ENCODE results near the gene CDK14. TPM values are rescaled to one million over a fixed set of nuclear protein-coding genes. Genes with fewer than 3 reads are reported as not detected.

The CDK14 gene
- polyA plus RNA-seq, 3 donors = 1.7 to 2.5 (median 2.1) TPM

GRCh38 chr7:91067242-91067641 is 471.1 kb downstream of the CDK14 start:
- Histone ChIP-seq H3K4me2 (replicated peaks; ENCODE audit: extremely low read depth, low read length, poor library complexity, severe bottlenecking) (no peak overlapping the region), H3K9ac (ENCODE audit: insufficient read depth, low read length, poor library complexity, severe bottlenecking) (no peak overlapping the region), H3K4me1 (ENCODE audit: control insufficient read depth in 1 of 2, insufficient read depth in 2 of 2, low read length in 2 of 2) (no peaks in the 10 kb centered on the region), H3K27me3 (ENCODE audit: control insufficient read depth in 2 of 2, insufficient read depth in 2 of 2, low read length in 2 of 2) (no peaks in the 10 kb centered on the region), H3K36me3 (replicated peaks in 1 of 2; ENCODE audit: control insufficient read depth in 1 of 2, insufficient read depth in 2 of 2, low read length in 2 of 2) (no peaks in the 10 kb centered on the region), H3K4me3 (replicated peaks in 1 of 3; ENCODE audit: low read depth in 2 of 3, low read length in 3 of 3) (no peak overlapping the region), H3K9me3 (replicated peaks in 1 of 2; ENCODE audit: control insufficient read depth in 1 of 2, insufficient read depth in 1 of 2, low read length in 2 of 2) (no peaks in the 10 kb centered on the region), H3K79me2 (ENCODE audit: insufficient read depth, low read length) (no peaks in the 10 kb centered on the region), H3K27ac (ENCODE audit: low read depth in 1 of 2, low read length in 2 of 2) (no peak overlapping the region), H2AFZ (ENCODE audit: insufficient read depth, low read depth, low read length, poor library complexity, severe bottlenecking) (no peak overlapping the region), H4K20me1 (ENCODE audit: insufficient read depth, low read length) (no peaks in the 10 kb centered on the region)
- intact Hi-C loops (cut with micrococcal nuclease) = no loop called here
- Mint-ChIP-seq H3K9me3 (peaks cover 0 to 5% (median 2%) of the 10 kb centered on the region in 7 donors), H3K27me3 (ENCODE audit: low read depth in 3 of 3) (no peaks in the 10 kb centered on the region), H3K4me1 (no peaks in the 10 kb centered on the region), H3K4me3 (no peak overlapping the region), H3K36me3 (peaks cover 2 to 7% of the 10 kb centered on the region in 2 donors), H3K27ac (no peak overlapping the region)
- TF ChIP-seq CTCF (IDR thresholded peaks at IDR 0.05) = no peak
- no peak for DNase-seq
- WGBS (ENCODE audit: insufficient coverage) = no CpG with 5 or more reads among the region's 3 CpGs

- H3K27me3 Mint-ChIP-seq (ENCODE audit: low read depth in 3 of 3) = no peaks in the 10 kb centered on the region
- Histone ChIP-seq H3K9ac (ENCODE audit: insufficient read depth, low read length, poor library complexity, severe bottlenecking) (no peak overlapping the region), H3K4me3 (replicated peaks in 1 of 3; ENCODE audit: low read depth in 2 of 3, low read length in 3 of 3) (no peak overlapping the region), H3K27me3 (ENCODE audit: control insufficient read depth in 2 of 2, insufficient read depth in 2 of 2, low read length in 2 of 2) (no peaks in the 10 kb centered on the region), H2AFZ (ENCODE audit: insufficient read depth, low read depth, low read length, poor library complexity, severe bottlenecking) (no peak overlapping the region), H3K4me2 (replicated peaks; ENCODE audit: extremely low read depth, low read length, poor library complexity, severe bottlenecking) (no peak overlapping the region), H3K4me1 (ENCODE audit: control insufficient read depth in 1 of 2, insufficient read depth in 2 of 2, low read length in 2 of 2) (no peaks in the 10 kb centered on the region), H3K79me2 (ENCODE audit: insufficient read depth, low read length) (no peaks in the 10 kb centered on the region), H3K36me3 (replicated peaks in 1 of 2; ENCODE audit: control insufficient read depth in 1 of 2, insufficient read depth in 2 of 2, low read length in 2 of 2) (no peaks in the 10 kb centered on the region), H4K20me1 (ENCODE audit: insufficient read depth, low read length) (no peaks in the 10 kb centered on the region), H3K9me3 (replicated peaks in 1 of 2; ENCODE audit: control insufficient read depth in 1 of 2, insufficient read depth in 1 of 2, low read length in 2 of 2) (no peaks in the 10 kb centered on the region), H3K27ac (ENCODE audit: low read depth in 1 of 2, low read length in 2 of 2) (no peak overlapping the region)
- no peak for TF ChIP-seq CTCF (IDR thresholded peaks at IDR 0.05)
- H3K27ac Mint-ChIP-seq = no peak overlapping the region
- intact Hi-C loops (cut with micrococcal nuclease) = no loop called here
- H3K4me1 Mint-ChIP-seq = no peaks in the 10 kb centered on the region
- DNase-seq = no peak
- peaks cover 0 to 6% (median 4%) of the 10 kb centered on the region in 7 donors for H3K9me3 Mint-ChIP-seq
- H3K4me3 Mint-ChIP-seq = no peak overlapping the region
- 97% methylated on average over 4 of the region's 5 CpGs for WGBS (ENCODE audit: insufficient coverage)
- peaks cover 4 to 10% of the 10 kb centered on the region in 2 donors for H3K36me3 Mint-ChIP-seq
These were observed 472.1 kb downstream of the CDK14 start for GRCh38 chr7:91068136-91068795.
